ENCODE results near the gene CCSER2.

CCSER2 gene

DNA sequence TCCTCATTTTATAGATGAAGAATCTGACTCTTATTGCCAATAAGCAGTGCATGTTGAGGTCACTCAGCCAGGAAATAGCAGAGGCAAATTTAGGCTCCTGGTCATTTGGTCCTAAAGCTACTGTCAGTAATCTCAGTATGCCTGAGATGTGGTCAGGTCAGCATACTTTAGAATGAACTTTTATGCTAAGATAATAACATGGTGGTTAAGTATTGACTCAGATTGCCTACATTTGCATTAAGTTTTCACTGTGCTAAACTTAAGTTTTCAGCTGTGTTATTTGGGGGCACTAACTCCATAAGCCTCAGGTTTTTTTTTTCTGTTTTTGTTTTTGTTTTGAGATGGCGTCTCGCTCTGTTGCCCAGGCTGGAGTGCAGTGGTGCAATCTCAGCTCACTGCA, 35.9 kb upstream of the CCSER2 start:
- DNase-seq (ENCODE audit: low read depth), result no peak
- H3K4me3 ChIP-seq (ENCODE audit: low read depth, low read length), result no peak overlapping the region
- TF ChIP-seq, protein P1, sequence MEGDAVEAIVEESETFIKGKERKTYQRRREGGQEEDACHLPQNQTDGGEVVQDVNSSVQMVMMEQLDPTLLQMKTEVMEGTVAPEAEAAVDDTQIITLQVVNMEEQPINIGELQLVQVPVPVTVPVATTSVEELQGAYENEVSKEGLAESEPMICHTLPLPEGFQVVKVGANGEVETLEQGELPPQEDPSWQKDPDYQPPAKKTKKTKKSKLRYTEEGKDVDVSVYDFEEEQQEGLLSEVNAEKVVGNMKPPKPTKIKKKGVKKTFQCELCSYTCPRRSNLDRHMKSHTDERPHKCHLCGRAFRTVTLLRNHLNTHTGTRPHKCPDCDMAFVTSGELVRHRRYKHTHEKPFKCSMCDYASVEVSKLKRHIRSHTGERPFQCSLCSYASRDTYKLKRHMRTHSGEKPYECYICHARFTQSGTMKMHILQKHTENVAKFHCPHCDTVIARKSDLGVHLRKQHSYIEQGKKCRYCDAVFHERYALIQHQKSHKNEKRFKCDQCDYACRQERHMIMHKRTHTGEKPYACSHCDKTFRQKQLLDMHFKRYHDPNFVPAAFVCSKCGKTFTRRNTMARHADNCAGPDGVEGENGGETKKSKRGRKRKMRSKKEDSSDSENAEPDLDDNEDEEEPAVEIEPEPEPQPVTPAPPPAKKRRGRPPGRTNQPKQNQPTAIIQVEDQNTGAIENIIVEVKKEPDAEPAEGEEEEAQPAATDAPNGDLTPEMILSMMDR (conservative IDR thresholded peaks at IDR 0.05; ENCODE audit: low read depth, low read length), result no peak

DNA sequence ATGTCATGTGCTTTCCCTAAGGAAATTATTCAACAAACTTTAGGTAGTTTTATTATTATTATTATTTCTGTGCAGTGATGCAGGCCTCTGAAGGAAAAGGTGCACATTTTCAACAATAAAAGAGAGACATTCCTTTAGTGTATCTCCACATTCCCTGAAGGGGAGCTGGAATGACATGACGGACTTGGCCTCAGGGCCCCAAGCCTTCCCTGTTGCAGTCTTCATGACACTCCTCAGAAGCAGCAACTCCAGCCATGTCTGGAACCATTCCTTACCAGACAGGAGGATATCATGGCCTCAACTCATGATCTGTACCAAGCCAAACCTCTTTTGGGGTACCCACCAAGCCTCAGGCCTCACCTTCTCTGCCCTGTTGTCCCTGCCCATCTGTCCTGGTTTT, 35.2 kb upstream of the CCSER2 start:
- no peak for DNase-seq (ENCODE audit: low read depth)
- TF ChIP-seq, protein P1 (conservative IDR thresholded peaks at IDR 0.05; ENCODE audit: low read depth, low read length), result no peak
- H3K4me3 ChIP-seq (ENCODE audit: low read depth, low read length), result no peak overlapping the region

DNA sequence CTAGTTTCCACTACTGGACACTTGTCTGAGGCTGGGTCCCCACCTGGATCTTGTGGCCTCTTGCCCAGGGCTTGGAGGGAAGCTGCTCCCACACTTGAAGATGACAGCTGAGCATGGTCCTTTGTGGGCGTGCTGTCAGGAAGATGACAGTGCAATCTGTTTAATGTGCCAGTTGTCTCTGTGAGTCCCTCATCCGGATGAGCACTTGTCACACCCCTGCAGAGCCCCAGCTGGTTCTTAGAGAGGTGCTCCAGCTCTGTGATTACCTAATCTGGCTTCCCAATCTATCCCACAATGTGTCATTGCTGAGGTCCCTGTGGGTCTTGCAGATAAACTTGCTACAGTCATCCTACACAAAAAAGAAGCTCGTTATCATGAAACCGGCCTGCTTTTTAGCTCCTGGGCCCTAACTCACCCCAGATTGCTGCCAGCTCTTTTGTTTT, 34.8 kb upstream of the CCSER2 start:
- TF ChIP-seq, protein P1 (conservative IDR thresholded peaks at IDR 0.05; ENCODE audit: low read depth, low read length), result no peak
- no peak for DNase-seq (ENCODE audit: low read depth)
- H3K4me3 ChIP-seq (ENCODE audit: low read depth, low read length), result no peak overlapping the region

DNA sequence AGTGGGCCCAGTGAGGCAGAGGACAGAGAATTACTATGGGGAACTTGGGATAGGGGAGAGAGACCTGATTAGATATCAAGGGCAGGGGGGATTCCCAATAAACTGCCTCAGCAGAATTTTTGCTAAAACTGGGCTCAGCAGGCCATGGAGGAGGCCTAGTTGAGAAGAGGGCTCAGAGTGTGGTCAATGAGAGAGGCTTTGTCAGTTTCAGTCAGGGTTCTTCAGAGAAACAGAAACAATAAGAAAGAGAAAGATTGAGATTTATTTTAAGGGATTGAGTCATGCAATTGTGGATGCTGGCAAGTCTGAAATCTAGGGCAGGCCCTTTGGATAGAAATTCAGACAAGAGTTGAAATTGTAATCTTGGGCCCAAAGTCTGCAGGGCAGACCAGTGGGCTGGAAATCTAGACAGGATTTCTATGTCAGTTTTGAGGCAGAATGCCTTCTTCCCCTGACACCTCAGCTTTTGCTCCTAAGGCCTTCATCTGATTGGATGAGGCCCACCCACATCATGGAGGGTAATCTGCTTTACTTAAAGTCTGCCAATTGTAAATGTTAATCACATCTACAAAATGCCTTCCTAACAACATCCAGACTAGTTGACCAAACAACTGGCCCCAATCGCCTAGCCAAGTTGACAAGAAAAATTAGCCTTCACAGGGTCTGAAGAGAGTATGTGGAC, 33.5 kb upstream of the CCSER2 start:
- no peak overlapping the region for H3K4me3 ChIP-seq (ENCODE audit: low read depth, low read length)
- DNase-seq (ENCODE audit: low read depth), result no peak
- TF ChIP-seq, protein P1 (conservative IDR thresholded peaks at IDR 0.05; ENCODE audit: low read depth, low read length), result no peak

- no peak overlapping the region for H3K4me3 ChIP-seq (ENCODE audit: low read depth, low read length)
- TF ChIP-seq, protein P1 (conservative IDR thresholded peaks at IDR 0.05; ENCODE audit: low read depth, low read length), result no peak
- DNase-seq (ENCODE audit: low read depth), result peak; percentile 67
These were observed 32.1 kb upstream of the CCSER2 start for GRCh38 chr10:84296091-84296981.

- TF ChIP-seq, protein P1 (conservative IDR thresholded peaks at IDR 0.05; ENCODE audit: low read depth, low read length), result no peak
- H3K4me3 ChIP-seq (ENCODE audit: low read depth, low read length), result no peak overlapping the region
- DNase-seq (ENCODE audit: low read depth), result no peak
These were observed 30.3 kb upstream of the CCSER2 start for GRCh38 chr10:84298057-84298456.

Measured in choroid plexus epithelial cell (primary cell).